Inflammatory macrophage treated with lipopolysaccharide for 1 hour (primary cell): Measurements from ENCODE around the gene FABP3.

Experiments
- DNase-seq, 2 donors: peaks; one replicate each; pipeline ENCODE4 v3.0.0-alpha.2; 2020 to 2022

Gene FABP3

DNA sequence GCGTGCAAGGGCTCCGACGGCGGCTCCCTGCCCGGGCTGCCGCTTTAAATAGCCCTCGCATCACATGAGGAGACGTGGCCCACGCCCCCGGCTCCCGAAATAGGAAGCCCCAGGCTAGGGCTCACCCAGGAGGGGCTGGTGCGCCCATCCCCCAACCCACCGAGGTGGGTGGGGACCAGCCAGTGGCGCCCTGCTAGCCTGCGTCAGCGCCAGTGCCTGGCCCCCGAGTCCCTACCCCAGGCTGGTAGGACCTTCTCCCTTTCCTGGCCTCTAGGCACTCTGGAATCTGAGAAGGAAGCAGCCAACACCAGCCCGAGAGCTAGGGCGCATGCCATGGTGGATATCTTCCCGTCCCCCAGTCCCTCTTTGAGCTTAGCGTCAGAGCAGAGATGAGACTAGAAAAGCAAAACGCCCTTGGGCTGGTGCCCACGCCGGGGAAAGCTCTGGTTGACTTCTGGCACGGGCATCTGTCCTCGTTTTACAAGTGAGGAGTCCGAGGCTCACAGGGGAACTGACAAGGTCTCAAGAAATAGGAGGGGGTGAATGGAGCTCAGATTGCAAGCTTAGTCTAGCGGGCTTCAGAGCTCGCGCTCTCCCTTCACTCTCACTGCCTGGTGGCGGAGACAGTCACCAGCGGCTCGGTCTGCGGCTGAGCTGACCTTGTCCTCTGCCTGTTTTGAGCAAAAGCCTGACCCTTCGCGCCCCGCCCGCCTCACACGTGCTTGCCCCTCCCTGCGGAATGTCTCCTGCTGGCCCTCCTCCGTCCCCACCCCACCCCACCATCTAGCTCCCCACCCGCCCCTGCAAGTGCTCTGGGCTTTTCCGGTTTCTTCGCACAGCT, at the start of gene FABP3:
TSS of gene FABP3 (minus strand) at position 21 of the 841 bp plus-strand sequence. CDS start 62 bp downstream, outside the sequence.
- peak; percentile 51 to 73 for DNase-seq

DNA sequence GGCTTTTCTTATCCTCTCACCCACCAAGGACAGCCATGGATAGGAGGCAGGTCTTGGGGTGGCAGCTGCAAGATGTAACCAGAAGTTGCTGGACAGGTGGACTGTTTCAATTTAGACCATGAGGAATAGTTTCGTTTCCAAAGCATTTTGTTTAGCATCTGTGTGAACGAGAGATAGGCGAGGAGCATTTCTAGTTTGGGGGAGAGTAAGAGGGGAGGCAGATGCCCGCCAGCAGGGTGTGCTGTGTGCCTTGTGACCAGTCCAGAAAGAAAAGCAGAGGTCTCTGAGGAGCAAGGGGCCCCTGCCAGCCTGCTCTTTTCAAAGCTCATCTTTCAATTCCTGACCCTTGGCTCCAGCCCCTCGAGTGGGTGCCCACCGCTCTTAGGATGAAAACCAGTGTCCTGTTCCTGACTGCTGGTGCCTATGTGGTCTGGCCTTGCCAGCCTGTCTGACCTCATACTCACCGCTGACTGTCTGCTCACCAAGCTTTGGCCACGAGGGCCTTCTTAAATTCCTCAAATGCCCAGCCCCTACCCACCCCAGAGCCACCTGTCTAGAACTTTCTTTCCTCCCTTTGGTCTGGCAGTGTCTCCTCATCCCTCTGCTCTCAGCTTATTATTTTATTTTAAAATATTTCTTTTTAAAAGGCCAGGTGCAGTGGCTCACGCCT, 48.6 kb upstream of the FABP3 start:
- no peak for DNase-seq

GRCh38 chr1:31420716-31421115, 47.8 kb upstream of the FABP3 start:
- DNase-seq, result no peak

- no peak for DNase-seq
Measured at GRCh38 chr1:31418626-31419323, 45.9 kb upstream of the FABP3 start.

- no peak for DNase-seq
Measured at GRCh38 chr1:31417148-31417547, 44.3 kb upstream of the FABP3 start.

DNA sequence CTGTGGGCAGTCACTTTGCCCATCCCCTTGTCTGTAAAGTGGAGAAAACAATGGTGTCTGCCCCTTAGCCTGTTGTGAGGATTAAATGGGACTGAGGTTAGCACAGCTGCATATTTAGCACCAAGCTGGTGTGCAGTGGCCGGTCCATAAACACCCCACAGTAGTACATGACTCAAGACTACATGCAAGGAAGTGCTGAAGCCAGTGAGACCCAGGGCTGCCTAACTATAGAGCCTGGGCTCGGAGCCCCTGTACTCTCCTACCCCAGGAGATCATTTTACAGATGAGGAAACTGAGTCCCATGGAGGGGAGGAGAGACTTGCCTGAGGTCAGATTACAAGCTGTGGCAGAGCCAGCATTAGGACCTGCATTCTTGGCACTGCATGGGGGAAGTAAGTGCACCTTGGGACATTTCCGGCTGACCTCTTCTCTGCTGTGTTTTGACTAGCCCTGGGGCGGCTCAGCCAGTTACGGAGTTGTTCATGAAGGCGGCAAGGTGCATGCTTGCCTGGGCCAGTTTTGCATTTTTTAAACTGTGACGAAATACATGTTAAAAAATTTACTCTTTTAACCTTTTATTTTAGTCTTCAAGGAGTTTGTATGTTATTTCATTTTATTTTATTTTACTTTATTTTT, 43.3 kb upstream of the FABP3 start:
- no peak for DNase-seq

DNA sequence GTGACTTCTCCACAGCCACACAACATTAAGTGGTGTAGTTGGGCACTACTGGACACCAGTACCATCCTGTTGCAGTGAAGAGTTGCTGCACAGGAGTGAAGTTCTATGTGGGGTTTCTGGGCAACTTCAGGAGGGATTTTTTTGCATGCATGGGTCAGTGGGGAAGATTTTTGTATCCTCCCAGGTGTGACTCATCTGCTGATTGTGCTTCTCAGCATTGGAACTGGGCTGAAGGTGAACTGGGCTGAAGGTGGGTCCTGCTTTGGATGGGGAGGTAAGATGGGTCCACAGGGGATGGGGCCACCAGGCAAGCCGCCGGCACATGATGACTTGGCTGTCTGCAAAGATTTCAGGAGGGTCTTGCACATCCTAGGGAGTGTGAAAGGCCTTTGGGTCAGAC, 42.8 kb upstream of the FABP3 start:
- DNase-seq, result no peak

DNA sequence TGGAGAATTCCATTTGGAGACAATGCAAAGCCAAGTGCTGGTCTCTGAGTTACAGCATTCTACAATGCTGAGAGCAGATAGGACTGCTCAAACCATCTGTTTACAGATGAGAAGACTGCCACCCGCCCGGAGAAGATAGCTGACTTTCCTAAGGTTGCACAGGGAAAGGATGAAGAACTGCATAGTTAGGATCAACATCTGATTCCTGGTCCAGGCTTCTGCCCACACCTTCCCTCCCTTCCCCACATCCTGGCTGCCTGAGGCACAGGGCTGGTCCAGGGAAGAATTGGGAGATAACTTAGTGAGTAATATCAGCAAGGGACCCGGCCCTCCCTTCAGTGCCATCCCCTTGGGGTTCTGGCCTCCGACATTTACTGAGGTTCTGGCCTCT, 42.1 kb upstream of the FABP3 start:
- no peak for DNase-seq

DNA sequence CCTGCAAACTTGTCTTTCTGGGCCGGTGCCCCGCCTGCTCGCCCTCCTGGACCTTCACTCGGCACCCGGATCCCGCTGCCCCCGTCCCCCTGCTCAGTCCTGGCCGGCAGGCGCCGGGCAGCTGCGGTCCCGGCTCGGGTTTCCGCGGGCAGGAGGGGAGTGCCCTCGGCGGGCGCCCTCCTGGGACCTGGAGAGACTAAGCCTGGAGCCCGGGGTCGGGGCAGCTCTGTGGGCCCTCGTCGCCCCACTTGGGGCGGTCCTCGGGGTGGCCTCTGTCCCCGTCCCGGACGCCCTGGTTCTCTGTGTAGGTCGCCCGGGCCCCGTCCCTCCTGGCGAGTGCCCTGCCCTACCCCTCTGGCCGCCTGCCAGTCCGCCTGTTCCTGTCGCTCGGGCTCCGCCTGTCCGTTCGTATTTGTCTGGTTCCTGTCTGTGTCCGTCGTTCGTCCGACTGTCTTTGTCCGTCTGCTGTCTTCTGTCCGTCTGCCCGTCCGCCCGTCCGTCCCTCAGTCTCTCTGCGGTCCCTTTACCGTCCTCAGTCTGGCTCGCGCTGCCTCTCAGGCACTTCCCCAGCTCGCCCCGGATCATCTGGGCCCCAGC, 40.6 kb upstream of the FABP3 start:
- peak; percentile 48 to 59 for DNase-seq

- DNase-seq, result no peak
Measured at GRCh38 chr1:31412732-31413404, 40.0 kb upstream of the FABP3 start, which contains the start of gene SERINC2. SERINC2 (plus strand) TSS chr1:31413213; CDS start chr1:31413266, 53 bp downstream.

GRCh38 chr1:31412205-31412604, 39.3 kb upstream of the FABP3 start:
- DNase-seq, result no peak

- no peak for DNase-seq
Measured at GRCh38 chr1:31410871-31411270, 38.0 kb upstream of the FABP3 start.

DNA sequence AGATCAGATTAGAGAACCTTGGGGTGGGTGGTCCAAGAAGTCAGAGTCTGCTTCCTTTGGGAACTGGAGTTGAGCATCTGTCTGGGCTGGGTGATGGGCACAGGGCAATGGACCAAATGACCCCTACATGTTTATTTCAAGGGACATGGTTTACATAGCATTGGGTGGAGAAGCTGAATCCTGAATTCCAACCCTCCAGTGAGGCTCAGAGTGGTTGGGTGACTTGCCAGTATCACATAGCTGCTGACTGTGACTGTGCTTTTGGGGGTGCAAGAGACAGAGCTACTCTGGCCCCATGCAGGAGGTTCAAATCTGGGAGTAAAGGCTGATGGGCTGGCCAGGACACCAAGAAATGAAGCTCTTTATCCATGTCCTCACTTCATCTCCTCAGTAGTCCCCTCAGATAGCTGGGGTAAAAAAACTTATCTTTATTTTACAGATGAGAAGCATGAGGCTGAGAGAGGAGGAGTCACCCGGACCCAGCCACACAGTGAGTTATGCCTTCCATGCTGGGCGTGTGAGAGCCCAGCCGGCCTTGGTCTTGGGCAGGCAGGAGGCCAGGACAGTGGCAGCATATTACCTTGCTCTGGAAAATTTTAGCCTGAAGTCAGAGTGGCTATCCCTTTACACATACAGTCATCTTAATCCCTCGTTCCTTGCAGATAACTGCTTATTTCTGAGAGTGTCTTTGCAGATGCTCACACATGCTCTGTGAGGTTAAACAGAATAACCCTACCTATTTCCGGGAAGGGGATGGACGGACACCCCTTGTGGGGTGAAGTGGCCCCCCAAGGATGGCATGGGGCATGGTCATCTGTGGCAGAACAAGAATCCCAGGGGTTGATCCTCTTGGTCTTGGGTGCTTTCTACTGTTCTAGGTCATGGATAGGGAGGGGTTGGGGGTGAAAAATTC, 37.3 kb upstream of the FABP3 start:
- DNase-seq, result no peak

- no peak for DNase-seq
Measured at GRCh38 chr1:31408788-31409318, 36.0 kb upstream of the FABP3 start.

GRCh38 chr1:31407029-31407626, 34.3 kb upstream of the FABP3 start:
- DNase-seq, result no peak

- DNase-seq, result no peak
Measured at GRCh38 chr1:31405578-31406245, 32.8 kb upstream of the FABP3 start.

GRCh38 chr1:31401241-31401640, 28.4 kb upstream of the FABP3 start:
- no peak for DNase-seq

- DNase-seq, result peak; percentile 78 to 79
Measured at GRCh38 chr1:31400393-31400792, 27.5 kb upstream of the FABP3 start.

GRCh38 chr1:31399976-31400375, 27.1 kb upstream of the FABP3 start:
- peak in 1 of 2 donors; percentile 27 for DNase-seq

- DNase-seq, result no peak
Measured at GRCh38 chr1:31398246-31398645, 25.4 kb upstream of the FABP3 start.
